Ascending aorta (tissue), 2 donors: ENCODE data around the gene RHOG. TPM values are rescaled to one million over a fixed set of nuclear protein-coding genes. Genes with fewer than 3 reads are reported as not detected.

ENCODE experiments used
- DNase-seq, 2 donors: peaks; one replicate each; pipeline ENCODE4 v3.0.0-alpha.2; 2019; ENCODE audit warnings: low spot score in 2 of 2
- H3K27ac ChIP-seq, 2 donors: fragments of 200-600 bp; sonication (generic); one replicate each; pipeline ENCODE4 v1.5.1; 2016 to 2017; ENCODE audit warnings: mild to moderate bottlenecking in 1 of 2
- H3K27me3 ChIP-seq: fragments of 200-600 bp; sonication (generic); one replicate; pipeline ENCODE4 v1.5.1; 2017
- H3K36me3 ChIP-seq, 2 donors: fragments of 200-600 bp; sonication (generic); one replicate each; pipeline ENCODE4 v1.5.1; 2016
- H3K4me1 ChIP-seq, 2 donors: fragments of 200-600 bp; sonication (generic); one replicate each; pipeline ENCODE4 v1.5.1; 2016 to 2017; ENCODE audit warnings: mild to moderate bottlenecking in 1 of 2
- H3K4me3 ChIP-seq, 2 donors: fragments of 200-600 bp; sonication (generic); one replicate each; pipeline ENCODE4 v1.5.1; 2016 to 2017; ENCODE audit warnings: mild to moderate bottlenecking in 1 of 2
- H3K9me3 ChIP-seq, 2 donors: fragments of 200-600 bp; sonication (generic); one replicate each; pipeline ENCODE4 v1.5.1; 2016
- intact Hi-C: fragments of 100-400 bp; cut with DNase I; formaldehyde crosslinking; loops from one replicate; pipeline ENCODE4 v1.15.1; 2023
- total RNA-seq: library from RNA; depleted of rRNA; stranded (reverse); fragments of >200 nt; gene quantifications from one replicate; pipeline ENCODE4 v1.1.0, GENCODE V29; 2016
- TF ChIP-seq, protein P1 (sequence below), 3 experiments: fragments of 200-600 bp in 2 of 3; fragments of 450-650 bp in 1 of 3; sonication (generic) in 2 of 3; IDR thresholded peaks; one replicate each; pipeline ENCODE4 v1.5.1; 2016 to 2019; ENCODE audit warnings: antibody characterized with exemption in 3 of 3, mild to moderate bottlenecking in 1 of 3, moderate library complexity in 1 of 3

Gene RHOG
- 60.7 TPM for total RNA-seq

- Histone ChIP-seq H3K4me3 (peak within 1 kb of the TSS; percentile 98 to 99), H3K9me3 (no peaks in the 10 kb centered on the region), H3K27ac (peak within 1 kb of the TSS; percentile 97 to 98), H3K27me3 (no peaks in the 10 kb centered on the region), H3K36me3 (no peaks in the 10 kb centered on the region), H3K4me1 (peaks cover 2 to 7% of the 10 kb centered on the region in 2 donors)
- intact Hi-C loops, result loop anchor here (1.0 kb wide), 1 partner anchor 44 kb away; the partner anchor contains the start of gene NUP98
- peak; percentile 37 to 91 for DNase-seq
- TF ChIP-seq, protein P1, sequence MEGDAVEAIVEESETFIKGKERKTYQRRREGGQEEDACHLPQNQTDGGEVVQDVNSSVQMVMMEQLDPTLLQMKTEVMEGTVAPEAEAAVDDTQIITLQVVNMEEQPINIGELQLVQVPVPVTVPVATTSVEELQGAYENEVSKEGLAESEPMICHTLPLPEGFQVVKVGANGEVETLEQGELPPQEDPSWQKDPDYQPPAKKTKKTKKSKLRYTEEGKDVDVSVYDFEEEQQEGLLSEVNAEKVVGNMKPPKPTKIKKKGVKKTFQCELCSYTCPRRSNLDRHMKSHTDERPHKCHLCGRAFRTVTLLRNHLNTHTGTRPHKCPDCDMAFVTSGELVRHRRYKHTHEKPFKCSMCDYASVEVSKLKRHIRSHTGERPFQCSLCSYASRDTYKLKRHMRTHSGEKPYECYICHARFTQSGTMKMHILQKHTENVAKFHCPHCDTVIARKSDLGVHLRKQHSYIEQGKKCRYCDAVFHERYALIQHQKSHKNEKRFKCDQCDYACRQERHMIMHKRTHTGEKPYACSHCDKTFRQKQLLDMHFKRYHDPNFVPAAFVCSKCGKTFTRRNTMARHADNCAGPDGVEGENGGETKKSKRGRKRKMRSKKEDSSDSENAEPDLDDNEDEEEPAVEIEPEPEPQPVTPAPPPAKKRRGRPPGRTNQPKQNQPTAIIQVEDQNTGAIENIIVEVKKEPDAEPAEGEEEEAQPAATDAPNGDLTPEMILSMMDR (IDR thresholded peaks at IDR 0.05), result no peak
These were observed at the start of gene RHOG for GRCh38 chr11:3840870-3841425. TSS of gene RHOG (minus strand) at chr11:3840959. CDS start at chr11:3828138, 12,821 bp downstream.

DNA sequence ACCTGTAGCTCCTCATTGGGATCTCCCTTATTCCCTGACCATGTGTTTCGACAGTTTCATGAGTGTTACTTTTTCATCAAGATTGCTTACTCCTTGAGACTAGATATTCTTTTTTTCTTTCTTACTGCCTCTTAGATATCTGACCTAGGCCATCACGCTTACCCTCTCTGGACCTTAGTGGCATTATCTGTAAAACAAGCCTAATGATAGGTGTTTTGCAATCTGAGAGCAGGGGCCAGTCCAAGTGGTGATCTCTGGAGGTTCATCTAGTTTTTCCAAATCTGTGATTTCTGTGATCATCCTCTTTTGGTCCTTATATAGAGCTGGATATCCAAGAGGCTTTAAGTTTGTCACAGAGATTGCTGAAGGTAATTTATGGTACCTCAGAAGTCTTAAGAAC is 49.3 kb upstream of the RHOG start:
- no peaks in the 10 kb centered on the region for H3K36me3 ChIP-seq
- TF ChIP-seq, protein P1 (IDR thresholded peaks at IDR 0.05), result no peak
- peaks cover 0 to 15% of the 10 kb centered on the region in 2 donors for H3K4me1 ChIP-seq
- no peak overlapping the region for H3K4me3 ChIP-seq
- intact Hi-C loops, result no loop called here
- no peak for DNase-seq
- H3K27me3 ChIP-seq, result no peaks in the 10 kb centered on the region
- no peak overlapping the region for H3K27ac ChIP-seq
- H3K9me3 ChIP-seq, result no peaks in the 10 kb centered on the region

- H3K27ac ChIP-seq, result no peak overlapping the region
- intact Hi-C loops, result no loop called here
- H3K9me3 ChIP-seq, result no peaks in the 10 kb centered on the region
- H3K27me3 ChIP-seq, result no peaks in the 10 kb centered on the region
- TF ChIP-seq, protein P1 (IDR thresholded peaks at IDR 0.05), result no peak
- no peak overlapping the region for H3K4me3 ChIP-seq
- no peak for DNase-seq
- H3K36me3 ChIP-seq, result no peaks in the 10 kb centered on the region
- peaks cover 0 to 7% of the 10 kb centered on the region in 2 donors for H3K4me1 ChIP-seq
These were observed 48.1 kb upstream of the RHOG start for GRCh38 chr11:3888876-3889275.

GRCh38 chr11:3886985-3887384 is 46.2 kb upstream of the RHOG start:
- TF ChIP-seq, protein P1 (IDR thresholded peaks at IDR 0.05), result no peak
- peaks cover 0 to 3% of the 10 kb centered on the region in 2 donors for H3K4me1 ChIP-seq
- DNase-seq, result no peak

DNA sequence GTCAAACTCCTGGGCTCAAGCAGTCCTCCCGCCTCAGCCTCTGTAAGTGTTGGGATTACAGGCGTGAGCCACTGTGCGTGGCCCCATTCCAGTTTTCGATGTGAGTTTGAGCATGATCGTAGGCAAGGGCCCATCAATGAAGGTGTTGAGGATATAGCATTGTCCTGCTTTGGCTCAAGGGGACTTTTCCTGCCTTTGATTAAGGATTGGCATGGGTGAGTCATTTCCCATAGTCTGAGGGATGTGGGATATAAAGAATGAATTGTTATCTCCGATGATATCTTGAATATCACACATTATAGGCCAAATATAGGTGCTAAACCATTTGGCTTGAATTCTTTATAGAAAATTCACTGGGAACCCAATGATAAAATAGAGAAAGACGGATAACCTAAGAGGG is 45.1 kb upstream of the RHOG start:
- H3K4me1 ChIP-seq, result peaks cover 0 to 7% of the 10 kb centered on the region in 2 donors
- no peaks in the 10 kb centered on the region for H3K27me3 ChIP-seq
- DNase-seq, result no peak
- H3K36me3 ChIP-seq, result no peaks in the 10 kb centered on the region
- H3K27ac ChIP-seq, result no peak overlapping the region
- no peak overlapping the region for H3K4me3 ChIP-seq
- TF ChIP-seq, protein P1 (IDR thresholded peaks at IDR 0.05), result no peak
- intact Hi-C loops, result no loop called here
- no peaks in the 10 kb centered on the region for H3K9me3 ChIP-seq

More at GRCh38 chr11:3886985-3887384, 46.2 kb upstream of the RHOG start:
- intact Hi-C loops, result no loop called here
- Histone ChIP-seq H3K27ac (no peak overlapping the region), H3K9me3 (no peaks in the 10 kb centered on the region), H3K36me3 (no peaks in the 10 kb centered on the region), H3K4me3 (no peak overlapping the region), H3K27me3 (no peaks in the 10 kb centered on the region)
